Kidney epithelial cell (primary cell): ENCODE results near the gene PCK2. TPM values are rescaled to one million over a fixed set of nuclear protein-coding genes. Genes with fewer than 3 reads are reported as not detected.

Experiments
- DNase-seq: peaks from one replicate; pipeline ENCODE4 v3.0.0-alpha.2; 2010; ENCODE audit warnings: low read depth
- H3K27me3 ChIP-seq: 2 replicates; pipeline ENCODE4 v1.6.0; 2011; ENCODE audit warnings: low read length; ENCODE audit not compliant: control insufficient read depth, insufficient read depth
- H3K36me3 ChIP-seq: 2 replicates; pipeline ENCODE4 v1.5.1; 2011; ENCODE audit warnings: low read length; ENCODE audit not compliant: control insufficient read depth, insufficient read depth
- H3K4me3 ChIP-seq: 2 replicates; pipeline ENCODE4 v1.5.1; 2011; ENCODE audit warnings: low read depth, mild to moderate bottlenecking, control low read depth, low read length
- total RNA-seq: library from RNA; depleted of rRNA; stranded (reverse); fragments of >200 nt; gene quantifications from 2 replicates; pipeline ENCODE4 v1.2.3, GENCODE V29; 2015
- TF ChIP-seq, protein P1 (sequence below): IDR thresholded peaks from 2 replicates; pipeline ENCODE4 v1.5.1; 2011; ENCODE audit warnings: mild to moderate bottlenecking, moderate library complexity, low read length, control low read depth, inconsistent platforms; ENCODE audit not compliant: insufficient read depth, poor library complexity, severe bottlenecking

The PCK2 gene
- total RNA-seq, 1 donor from 2014 or later: 127 TPM

DNA sequence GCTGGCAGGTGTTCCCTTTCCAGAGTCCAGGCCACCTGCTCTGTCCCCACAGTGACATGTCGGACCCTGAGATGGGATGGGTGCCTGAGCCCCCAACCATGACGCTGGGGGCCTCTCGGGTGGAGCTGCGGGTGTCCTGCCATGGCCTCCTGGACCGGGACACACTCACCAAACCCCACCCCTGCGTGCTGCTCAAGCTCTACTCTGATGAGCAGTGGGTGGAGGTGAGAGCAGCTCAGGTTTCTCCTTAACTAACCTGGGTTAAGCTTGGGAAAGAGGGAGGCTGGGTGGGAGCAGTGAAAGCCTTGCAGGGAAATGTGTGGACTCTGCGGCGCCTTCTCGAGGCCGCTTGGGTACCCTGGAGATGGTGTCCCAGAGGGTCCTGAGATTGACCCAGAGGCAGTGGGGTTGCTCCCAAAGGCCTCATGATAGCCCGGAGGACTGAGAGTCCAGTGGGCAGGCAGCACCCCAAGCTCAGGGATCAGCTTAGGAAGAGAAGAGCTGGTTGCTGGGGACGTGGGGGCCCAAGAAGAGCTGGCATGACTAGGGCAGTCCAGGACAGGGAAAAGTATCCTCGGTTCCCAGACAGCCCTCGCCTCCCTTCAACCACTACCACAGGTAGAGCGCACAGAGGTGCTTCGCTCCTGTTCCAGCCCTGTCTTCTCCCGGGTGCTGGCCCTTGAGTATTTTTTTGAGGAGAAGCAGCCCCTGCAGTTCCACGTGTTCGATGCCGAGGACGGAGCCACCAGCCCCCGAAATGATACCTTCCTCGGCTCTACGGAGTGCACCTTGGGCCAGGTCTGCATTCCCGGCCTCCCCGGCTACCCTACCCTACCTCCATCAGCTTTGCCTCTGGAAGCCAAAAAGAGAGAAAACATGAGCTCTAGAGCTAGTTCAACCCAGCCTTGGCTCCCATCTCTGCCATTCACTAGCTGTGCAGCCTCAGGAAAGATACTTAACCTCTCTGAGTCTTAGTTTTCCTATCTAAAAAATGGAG is 20.9 kb upstream of the PCK2 start:
- TF ChIP-seq, protein P1, sequence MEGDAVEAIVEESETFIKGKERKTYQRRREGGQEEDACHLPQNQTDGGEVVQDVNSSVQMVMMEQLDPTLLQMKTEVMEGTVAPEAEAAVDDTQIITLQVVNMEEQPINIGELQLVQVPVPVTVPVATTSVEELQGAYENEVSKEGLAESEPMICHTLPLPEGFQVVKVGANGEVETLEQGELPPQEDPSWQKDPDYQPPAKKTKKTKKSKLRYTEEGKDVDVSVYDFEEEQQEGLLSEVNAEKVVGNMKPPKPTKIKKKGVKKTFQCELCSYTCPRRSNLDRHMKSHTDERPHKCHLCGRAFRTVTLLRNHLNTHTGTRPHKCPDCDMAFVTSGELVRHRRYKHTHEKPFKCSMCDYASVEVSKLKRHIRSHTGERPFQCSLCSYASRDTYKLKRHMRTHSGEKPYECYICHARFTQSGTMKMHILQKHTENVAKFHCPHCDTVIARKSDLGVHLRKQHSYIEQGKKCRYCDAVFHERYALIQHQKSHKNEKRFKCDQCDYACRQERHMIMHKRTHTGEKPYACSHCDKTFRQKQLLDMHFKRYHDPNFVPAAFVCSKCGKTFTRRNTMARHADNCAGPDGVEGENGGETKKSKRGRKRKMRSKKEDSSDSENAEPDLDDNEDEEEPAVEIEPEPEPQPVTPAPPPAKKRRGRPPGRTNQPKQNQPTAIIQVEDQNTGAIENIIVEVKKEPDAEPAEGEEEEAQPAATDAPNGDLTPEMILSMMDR: no peak
- H3K4me3 ChIP-seq: no peak overlapping the region
- no peak for DNase-seq
- no peaks in the 10 kb centered on the region for H3K36me3 ChIP-seq
- H3K27me3 ChIP-seq: peaks cover 38% of the 10 kb centered on the region

DNA sequence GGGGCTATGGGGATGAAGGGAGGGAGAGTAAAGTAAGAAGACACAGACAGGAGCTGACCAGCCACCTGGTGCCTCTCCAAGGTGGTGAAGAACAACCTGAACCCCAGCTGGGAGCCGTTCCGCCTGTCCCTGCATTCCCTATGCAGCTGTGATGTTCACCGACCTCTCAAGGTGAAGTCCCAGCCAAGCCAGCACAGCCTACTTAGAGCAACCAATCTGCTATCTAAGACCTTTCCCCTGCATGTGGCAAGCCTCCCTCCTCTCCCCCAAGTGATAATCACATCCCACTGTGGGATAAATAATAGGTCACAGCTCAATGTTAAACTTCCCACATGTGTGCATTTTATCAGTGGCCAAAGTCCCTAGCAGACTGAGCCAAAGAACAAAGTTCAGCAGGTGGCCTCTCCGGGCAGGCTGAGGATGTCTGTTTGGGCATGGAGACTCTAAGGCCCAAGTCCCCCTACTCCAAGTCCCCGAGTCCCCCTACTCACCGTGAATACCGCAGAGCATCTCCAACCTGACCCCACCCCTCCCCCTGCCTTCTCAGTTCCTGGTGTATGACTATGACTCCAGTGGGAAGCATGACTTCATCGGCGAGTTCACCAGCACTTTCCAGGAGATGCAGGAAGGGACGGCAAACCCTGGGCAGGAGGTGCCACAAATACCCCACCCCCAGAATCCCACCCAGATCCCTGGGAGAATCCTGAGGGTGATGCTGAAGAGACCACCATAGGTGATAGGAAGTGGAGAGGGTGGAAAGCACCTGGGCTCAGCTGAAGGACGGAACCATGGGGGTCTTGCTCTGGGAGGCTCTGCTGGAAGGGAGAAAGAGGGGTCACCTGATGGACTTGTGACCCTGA is 19.3 kb upstream of the PCK2 start:
- H3K36me3 ChIP-seq: no peaks in the 10 kb centered on the region
- DNase-seq: no peak
- no peak overlapping the region for H3K4me3 ChIP-seq
- TF ChIP-seq, protein P1: no peak
- peaks cover 31% of the 10 kb centered on the region for H3K27me3 ChIP-seq

DNA sequence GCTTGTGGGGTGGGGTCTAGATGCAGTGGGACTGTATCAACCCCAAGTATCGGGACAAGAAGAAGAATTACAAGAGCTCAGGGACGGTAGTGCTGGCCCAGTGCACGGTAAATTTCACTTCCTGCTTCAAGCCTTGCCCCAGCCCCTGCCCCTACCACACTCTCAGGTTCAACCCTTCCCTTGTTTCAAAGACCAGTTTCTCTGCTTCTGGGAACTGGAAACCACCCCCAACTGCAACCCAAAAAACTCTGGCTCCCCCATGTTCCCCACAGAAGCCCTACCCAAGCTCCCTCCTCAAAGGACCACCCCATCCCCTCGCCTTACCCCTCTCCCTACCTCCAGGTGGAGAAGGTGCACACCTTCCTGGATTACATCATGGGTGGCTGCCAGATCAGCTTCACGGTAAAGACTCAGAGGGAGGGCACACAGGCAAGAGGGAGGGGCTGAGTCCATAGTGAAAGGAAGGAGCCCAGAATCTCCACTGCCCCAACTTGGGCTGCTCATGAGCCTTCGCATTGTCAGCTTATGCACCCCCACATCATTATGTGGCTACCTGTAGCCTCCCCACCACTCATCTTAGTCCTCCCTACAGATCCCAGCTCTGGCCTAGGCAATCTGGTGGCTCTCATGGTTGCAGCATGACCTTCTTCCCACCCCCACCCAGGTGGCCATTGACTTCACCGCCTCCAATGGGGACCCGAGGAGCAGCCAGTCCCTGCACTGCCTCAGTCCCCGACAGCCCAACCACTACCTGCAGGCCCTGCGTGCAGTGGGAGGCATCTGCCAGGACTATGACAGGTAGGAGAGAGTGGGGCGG is 18.4 kb upstream of the PCK2 start:
- Histone ChIP-seq H3K36me3 (no peaks in the 10 kb centered on the region), H3K27me3 (peaks cover 33% of the 10 kb centered on the region), H3K4me3 (no peak overlapping the region)
- no peak for DNase-seq
- TF ChIP-seq, protein P1: no peak

DNA sequence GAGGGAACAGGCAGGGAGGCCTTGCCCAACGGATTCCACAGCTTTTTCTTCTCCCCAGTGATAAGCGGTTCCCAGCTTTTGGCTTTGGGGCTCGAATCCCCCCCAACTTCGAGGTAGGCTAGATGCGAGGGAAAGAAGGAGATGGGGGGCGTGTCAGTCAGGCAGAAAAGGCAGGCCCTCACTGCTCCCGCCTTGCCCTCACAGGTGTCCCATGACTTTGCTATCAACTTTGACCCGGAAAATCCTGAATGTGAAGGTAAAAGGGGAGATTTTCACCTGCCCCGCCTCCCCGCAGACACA is 17.9 kb upstream of the PCK2 start:
- H3K36me3 ChIP-seq: no peaks in the 10 kb centered on the region
- no peak overlapping the region for H3K4me3 ChIP-seq
- TF ChIP-seq, protein P1: no peak
- H3K27me3 ChIP-seq: peaks cover 30% of the 10 kb centered on the region
- no peak for DNase-seq

DNA sequence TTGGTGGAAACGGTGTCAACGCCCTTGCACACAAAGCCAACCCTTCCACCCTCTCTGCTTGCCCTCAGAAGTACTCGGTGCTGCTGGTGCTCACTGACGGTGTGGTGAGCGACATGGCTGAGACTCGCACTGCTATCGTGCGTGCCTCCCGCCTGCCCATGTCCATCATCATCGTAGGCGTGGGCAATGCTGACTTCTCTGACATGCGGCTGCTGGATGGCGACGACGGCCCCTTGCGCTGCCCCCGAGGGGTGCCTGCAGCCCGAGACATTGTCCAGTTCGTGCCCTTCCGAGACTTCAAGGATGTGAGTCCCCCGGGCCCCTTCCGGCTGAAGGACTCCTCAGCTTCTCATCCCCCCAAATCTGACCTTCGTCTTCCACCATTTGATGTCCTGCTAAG is 17.0 kb upstream of the PCK2 start:
- DNase-seq: no peak
- no peaks in the 10 kb centered on the region for H3K36me3 ChIP-seq
- TF ChIP-seq, protein P1: no peak
- no peak overlapping the region for H3K4me3 ChIP-seq
- H3K27me3 ChIP-seq: peaks cover 34% of the 10 kb centered on the region
